HG03432 (cell line): Measurements from ENCODE around the gene FOXD4L4.
"Not testable (repeated sequence)": the region's sequence is repeated elsewhere in the genome, so short reads cannot be mapped to it uniquely, and the experiment has no call there.

Source experiments
- ATAC-seq: cut with Tn5 transposase; IDR thresholded peaks from one replicate; pipeline ENCODE4 v1.9.1; 2021; ENCODE audit warnings: mild to moderate bottlenecking, moderate library complexity; ENCODE audit not compliant: unreplicated experiment

Gene FOXD4L4

GRCh38 chr9:65737096-65737564, at the start of gene FOXD4L4:
FOXD4L4 (plus strand) TSS chr9:65737146; CDS start chr9:65737146, 0 bp downstream.
- not testable (repeated sequence) for ATAC-seq

GRCh38 chr9:65703550-65703949, 33.4 kb upstream of the FOXD4L4 start:
- not testable (repeated sequence) for ATAC-seq

- ATAC-seq, result not testable (repeated sequence)
Measured at GRCh38 chr9:65714445-65714844, 22.5 kb upstream of the FOXD4L4 start.

GRCh38 chr9:65738133-65738532, 1.2 kb downstream of the FOXD4L4 start:
- ATAC-seq, result not testable (repeated sequence)
